ENCODE results near the gene CDK4. TPM values are rescaled to one million over a fixed set of nuclear protein-coding genes. Genes with fewer than 3 reads are reported as not detected.

CDK4 gene
- total and polyA plus RNA-seq, 2 of the 13 experiments (the other 11 are each of a cell fraction or from before 2014, with no cell fraction given), result 191 to 209 TPM

DNA sequence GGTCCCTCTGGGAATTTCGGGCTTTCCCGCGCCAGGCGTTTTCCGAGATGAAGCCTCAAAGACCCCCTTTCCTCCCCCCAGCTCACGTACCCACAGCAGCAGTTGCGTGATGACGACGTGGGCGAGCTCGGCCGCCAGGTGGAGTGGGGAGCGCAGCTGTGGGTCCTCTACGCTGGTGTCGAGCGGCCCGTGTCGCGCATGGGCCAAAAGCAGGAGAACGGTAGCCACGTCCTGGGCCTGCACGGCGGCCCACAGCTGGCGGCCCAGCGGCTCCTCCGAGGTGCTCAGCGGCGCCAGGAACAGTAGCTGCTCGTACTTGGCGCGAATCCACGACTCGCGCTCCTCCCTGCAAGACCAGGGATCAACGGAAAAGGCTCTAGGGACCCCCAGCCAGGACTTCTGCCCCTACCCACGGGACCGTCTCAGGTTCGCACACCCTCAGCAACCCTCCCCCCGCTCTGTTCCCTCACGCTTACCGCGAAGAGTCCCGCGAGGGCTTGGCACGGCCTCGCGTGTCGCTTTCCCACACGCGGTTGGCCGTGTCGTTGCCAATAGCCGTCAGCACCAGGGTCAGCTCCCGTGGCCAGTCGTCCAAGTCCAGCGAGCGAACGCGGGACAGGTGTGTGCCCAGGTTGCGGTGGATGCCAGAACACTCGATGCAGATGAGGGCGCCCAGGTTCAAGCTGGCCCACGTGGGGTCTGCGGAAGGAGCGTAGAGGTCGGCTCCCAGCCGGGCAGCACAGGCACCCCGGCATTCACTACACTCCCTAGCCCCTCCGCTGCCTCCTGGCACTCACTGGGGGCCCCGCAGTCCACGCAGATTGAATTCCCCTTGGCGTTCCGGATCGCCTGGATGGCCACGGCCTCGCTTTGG lies 25.0 kb downstream of the CDK4 start (continued):
- TF ChIP-seq, protein P1, sequence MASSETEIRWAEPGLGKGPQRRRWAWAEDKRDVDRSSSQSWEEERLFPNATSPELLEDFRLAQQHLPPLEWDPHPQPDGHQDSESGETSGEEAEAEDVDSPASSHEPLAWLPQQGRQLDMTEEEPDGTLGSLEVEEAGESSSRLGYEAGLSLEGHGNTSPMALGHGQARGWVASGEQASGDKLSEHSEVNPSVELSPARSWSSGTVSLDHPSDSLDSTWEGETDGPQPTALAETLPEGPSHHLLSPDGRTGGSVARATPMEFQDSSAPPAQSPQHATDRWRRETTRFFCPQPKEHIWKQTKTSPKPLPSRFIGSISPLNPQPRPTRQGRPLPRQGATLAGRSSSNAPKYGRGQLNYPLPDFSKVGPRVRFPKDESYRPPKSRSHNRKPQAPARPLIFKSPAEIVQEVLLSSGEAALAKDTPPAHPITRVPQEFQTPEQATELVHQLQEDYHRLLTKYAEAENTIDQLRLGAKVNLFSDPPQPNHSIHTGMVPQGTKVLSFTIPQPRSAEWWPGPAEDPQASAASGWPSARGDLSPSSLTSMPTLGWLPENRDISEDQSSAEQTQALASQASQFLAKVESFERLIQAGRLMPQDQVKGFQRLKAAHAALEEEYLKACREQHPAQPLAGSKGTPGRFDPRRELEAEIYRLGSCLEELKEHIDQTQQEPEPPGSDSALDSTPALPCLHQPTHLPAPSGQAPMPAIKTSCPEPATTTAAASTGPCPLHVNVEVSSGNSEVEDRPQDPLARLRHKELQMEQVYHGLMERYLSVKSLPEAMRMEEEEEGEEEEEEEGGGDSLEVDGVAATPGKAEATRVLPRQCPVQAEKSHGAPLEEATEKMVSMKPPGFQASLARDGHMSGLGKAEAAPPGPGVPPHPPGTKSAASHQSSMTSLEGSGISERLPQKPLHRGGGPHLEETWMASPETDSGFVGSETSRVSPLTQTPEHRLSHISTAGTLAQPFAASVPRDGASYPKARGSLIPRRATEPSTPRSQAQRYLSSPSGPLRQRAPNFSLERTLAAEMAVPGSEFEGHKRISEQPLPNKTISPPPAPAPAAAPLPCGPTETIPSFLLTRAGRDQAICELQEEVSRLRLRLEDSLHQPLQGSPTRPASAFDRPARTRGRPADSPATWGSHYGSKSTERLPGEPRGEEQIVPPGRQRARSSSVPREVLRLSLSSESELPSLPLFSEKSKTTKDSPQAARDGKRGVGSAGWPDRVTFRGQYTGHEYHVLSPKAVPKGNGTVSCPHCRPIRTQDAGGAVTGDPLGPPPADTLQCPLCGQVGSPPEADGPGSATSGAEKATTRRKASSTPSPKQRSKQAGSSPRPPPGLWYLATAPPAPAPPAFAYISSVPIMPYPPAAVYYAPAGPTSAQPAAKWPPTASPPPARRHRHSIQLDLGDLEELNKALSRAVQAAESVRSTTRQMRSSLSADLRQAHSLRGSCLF (CRISPR knock-in tag; IDR thresholded peaks at IDR 0.05; ENCODE audit: borderline replicate concordance), result no peak
- TF ChIP-seq MYC (CRISPR knock-in tag; IDR thresholded peaks at IDR 0.05; ENCODE audit: borderline replicate concordance), result peak; percentile 0; the same call in 1 of the 2 replicates
- no peak for TF ChIP-seq ZNF354B (CRISPR knock-in tag; IDR thresholded peaks at IDR 0.05)
- no peak for TF ChIP-seq FOXC1 (CRISPR knock-in tag; IDR thresholded peaks at IDR 0.05; ENCODE audit: borderline replicate concordance)
- TF ChIP-seq GABPB1 (CRISPR knock-in tag; IDR thresholded peaks at IDR 0.05), result no peak
- TF ChIP-seq ZNF468 (CRISPR knock-in tag; IDR thresholded peaks at IDR 0.05), result no peak
- no peak for TF ChIP-seq ZNF703 (CRISPR knock-in tag; IDR thresholded peaks at IDR 0.05; ENCODE audit: borderline replicate concordance)
- TF ChIP-seq MAZ (IDR thresholded peaks at IDR 0.05; ENCODE audit: borderline replicate concordance, low read depth, low read length), result no peak
- TF ChIP-seq MAZ (CRISPR knock-in tag; IDR thresholded peaks at IDR 0.05; ENCODE audit: low read depth), result no peak
- TF ChIP-seq, protein P2, sequence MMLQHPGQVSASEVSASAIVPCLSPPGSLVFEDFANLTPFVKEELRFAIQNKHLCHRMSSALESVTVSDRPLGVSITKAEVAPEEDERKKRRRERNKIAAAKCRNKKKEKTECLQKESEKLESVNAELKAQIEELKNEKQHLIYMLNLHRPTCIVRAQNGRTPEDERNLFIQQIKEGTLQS (CRISPR knock-in tag; IDR thresholded peaks at IDR 0.05), result no peak
- TF ChIP-seq, protein P3, sequence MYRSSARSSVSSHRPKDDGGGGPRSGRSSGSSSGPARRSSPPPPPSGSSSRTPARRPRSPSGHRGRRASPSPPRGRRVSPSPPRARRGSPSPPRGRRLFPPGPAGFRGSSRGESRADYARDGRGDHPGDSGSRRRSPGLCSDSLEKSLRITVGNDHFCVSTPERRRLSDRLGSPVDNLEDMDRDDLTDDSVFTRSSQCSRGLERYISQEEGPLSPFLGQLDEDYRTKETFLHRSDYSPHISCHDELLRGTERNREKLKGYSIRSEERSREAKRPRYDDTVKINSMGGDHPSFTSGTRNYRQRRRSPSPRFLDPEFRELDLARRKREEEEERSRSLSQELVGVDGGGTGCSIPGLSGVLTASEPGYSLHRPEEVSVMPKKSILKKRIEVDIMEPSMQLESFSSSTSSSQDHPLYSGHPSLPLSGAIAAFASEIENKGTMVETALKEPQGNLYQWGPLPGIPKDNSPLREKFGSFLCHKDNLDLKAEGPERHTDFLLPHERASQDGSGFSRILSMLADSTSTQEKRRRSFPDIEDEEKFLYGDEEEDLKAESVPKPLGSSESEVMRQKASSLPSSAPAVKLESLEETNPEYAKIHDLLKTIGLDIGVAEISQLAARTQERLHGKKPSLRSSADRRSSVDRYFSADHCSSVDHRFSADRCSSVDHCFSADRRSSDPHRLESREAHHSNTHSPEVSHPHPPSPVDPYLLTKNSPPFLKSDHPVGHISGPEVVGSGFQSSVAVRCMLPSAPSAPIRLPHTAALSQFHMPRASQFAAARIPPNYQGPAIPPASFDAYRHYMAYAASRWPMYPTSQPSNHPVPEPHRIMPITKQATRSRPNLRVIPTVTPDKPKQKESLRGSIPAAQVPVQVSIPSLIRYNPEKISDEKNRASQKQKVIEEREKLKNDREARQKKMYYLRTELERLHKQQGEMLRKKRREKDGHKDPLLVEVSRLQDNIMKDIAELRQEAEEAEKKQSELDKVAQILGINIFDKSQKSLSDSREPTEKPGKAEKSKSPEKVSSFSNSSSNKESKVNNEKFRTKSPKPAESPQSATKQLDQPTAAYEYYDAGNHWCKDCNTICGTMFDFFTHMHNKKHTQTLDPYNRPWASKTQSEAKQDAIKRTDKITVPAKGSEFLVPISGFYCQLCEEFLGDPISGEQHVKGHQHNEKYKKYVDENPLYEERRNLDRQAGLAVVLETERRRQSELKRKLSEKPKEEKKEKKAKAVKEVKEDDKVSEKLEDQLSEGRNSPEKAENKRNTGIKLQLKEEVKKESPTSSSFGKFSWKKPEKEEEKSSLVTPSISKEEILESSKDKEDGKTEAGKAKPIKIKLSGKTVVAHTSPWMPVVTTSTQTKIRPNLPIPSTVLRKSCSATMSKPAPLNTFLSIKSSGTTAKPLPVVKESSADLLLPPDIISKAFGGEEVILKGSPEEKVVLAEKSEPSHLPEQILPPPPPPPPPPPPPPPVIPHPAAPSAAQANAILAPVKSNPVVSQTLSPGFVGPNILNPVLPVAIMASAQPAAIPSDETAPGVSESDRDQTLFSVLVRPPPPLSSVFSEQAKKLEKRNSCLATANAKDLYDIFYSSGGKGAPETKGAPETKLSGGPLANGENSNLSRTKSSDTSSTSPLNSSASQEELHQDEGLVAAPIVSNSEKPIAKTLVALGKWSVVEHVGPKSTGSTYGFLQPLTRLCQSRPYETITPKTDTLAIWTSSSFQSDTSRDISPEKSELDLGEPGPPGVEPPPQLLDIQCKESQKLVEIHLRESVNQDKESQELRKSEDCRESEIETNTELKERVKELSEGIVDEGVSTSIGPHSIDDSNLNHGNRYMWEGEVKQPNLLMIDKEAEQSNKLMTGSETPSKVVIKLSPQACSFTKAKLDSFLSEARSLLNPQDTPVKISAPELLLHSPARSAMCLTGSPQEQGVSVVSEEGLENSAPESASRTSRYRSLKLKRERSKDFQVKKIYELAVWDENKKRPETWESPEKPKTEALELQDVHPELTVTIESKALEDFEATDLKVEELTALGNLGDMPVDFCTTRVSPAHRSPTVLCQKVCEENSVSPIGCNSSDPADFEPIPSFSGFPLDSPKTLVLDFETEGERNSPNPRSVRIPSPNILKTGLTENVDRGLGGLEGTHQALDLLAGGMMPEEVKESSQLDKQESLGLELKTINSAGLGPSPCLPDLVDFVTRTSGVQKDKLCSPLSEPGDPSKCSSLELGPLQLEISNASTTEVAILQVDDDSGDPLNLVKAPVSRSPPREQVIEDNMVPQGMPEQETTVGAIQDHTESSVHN (CRISPR knock-in tag; IDR thresholded peaks at IDR 0.05), result no peak
- TF ChIP-seq ZNF317 (CRISPR knock-in tag; IDR thresholded peaks at IDR 0.05), result no peak
- peak; percentile 50; the same call in 1 of the 2 replicates for TF ChIP-seq EHMT2 (IDR thresholded peaks at IDR 0.05; ENCODE audit: borderline replicate concordance, low read depth, low read length)
- TF ChIP-seq HDAC1 (CRISPR knock-in tag; IDR thresholded peaks at IDR 0.05), result no peak
- no peak for TF ChIP-seq ZNF260 (CRISPR knock-in tag; IDR thresholded peaks at IDR 0.05; ENCODE audit: borderline replicate concordance, low read depth)
